Smooth muscle cell (in vitro differentiated cells): Measurements from ENCODE around the gene GTPBP6. TPM values are rescaled to one million over a fixed set of nuclear protein-coding genes. Genes with fewer than 3 reads are reported as not detected.

Experiments
- DNase-seq: peaks from one replicate; lab custom pipeline; 2025; ENCODE audit not compliant: unreplicated experiment; lab: John Stamatoyannopoulos, UW
- H2AFZ ChIP-seq: fragments of 200-600 bp; sonication (generic); 2 replicates; pipeline ENCODE4 v1.6.0; 2016; ENCODE audit warnings: antibody characterized with exemption, low read depth, mild to moderate bottlenecking
- H3F3A ChIP-seq: fragments of 200-600 bp; sonication (generic); 2 replicates; pipeline ENCODE4 v1.6.0; 2017; ENCODE audit warnings: antibody characterized with exemption, low read depth
- H3K27ac ChIP-seq: fragments of 200-600 bp; sonication (generic); 2 replicates; pipeline ENCODE4 v1.5.1; 2016; ENCODE audit warnings: low read depth, mild to moderate bottlenecking
- H3K27me3 ChIP-seq: fragments of 200-600 bp; sonication (generic); 2 replicates; pipeline ENCODE4 v1.6.1; 2016; ENCODE audit warnings: low read depth, mild to moderate bottlenecking
- H3K36me3 ChIP-seq: fragments of 200-600 bp; sonication (generic); 2 replicates; pipeline ENCODE4 v1.5.1; 2016; ENCODE audit warnings: low read depth
- H3K4me1 ChIP-seq: fragments of 200-600 bp; sonication (generic); 2 replicates; pipeline ENCODE4 v1.5.1; 2016; ENCODE audit warnings: low read depth
- H3K4me2 ChIP-seq: fragments of 200-600 bp; sonication (generic); 2 replicates; pipeline ENCODE4 v1.6.0; 2016; ENCODE audit warnings: mild to moderate bottlenecking
- H3K4me3 ChIP-seq: fragments of 200-600 bp; sonication (generic); 2 replicates; pipeline ENCODE4 v1.5.1; 2016; ENCODE audit warnings: mild to moderate bottlenecking
- H3K79me2 ChIP-seq: fragments of 200-600 bp; sonication (generic); 2 replicates; pipeline ENCODE4 v1.6.0; 2016; ENCODE audit warnings: low read depth, mild to moderate bottlenecking
- H3K9ac ChIP-seq: fragments of 200-600 bp; sonication (generic); 2 replicates; pipeline ENCODE4 v1.6.0; 2016; ENCODE audit warnings: low read depth
- H3K9me3 ChIP-seq: fragments of 200-600 bp; sonication (generic); replicated peaks from 2 replicates; pipeline ENCODE4 v1.5.1; 2016; ENCODE audit warnings: low read depth
- H4K20me1 ChIP-seq: fragments of 200-600 bp; sonication (generic); 2 replicates; pipeline ENCODE4 v1.6.0; 2016; ENCODE audit warnings: low read depth
- CTCF ChIP-seq: fragments of 200-600 bp; sonication (generic); IDR thresholded peaks from 2 replicates; pipeline ENCODE4 v1.5.1; 2017; ENCODE audit warnings: borderline replicate concordance, mild to moderate bottlenecking, antibody characterized with exemption; ENCODE audit not compliant: insufficient read depth, poor library complexity, severe bottlenecking
- WGBS: methylation state at CpG from one replicate; pipeline ENCODE4 v1.1.7; 2016; ENCODE audit warnings: low lambda C conversion rate; 5-methylcytosine and 5-hydroxymethylcytosine counted together
- polyA plus RNA-seq: library from polyadenylated mRNA; unstranded; fragments of >200 nt; fragmentation: Nextera tagmentation; extraction: Ambion mirVana; gene quantifications from 2 replicates; pipeline ENCODE4 v1.2.1, GENCODE V29; 2016
- total RNA-seq: library from RNA; depleted of rRNA; stranded (reverse); fragments of >200 nt; gene quantifications from 2 replicates; pipeline ENCODE4 v1.2.3, GENCODE V29; 2014

GTPBP6 gene
- total and polyA plus RNA-seq, 2 experiments from 2014 or later, result 25.3 to 59.5 TPM

GRCh38 chrX:317424-318067, 1.1 kb downstream of the GTPBP6 start:
- no peaks in the 10 kb centered on the region for H3K36me3 ChIP-seq
- H3K79me2 ChIP-seq, result peaks cover 15% of the 10 kb centered on the region
- H3K9ac ChIP-seq, result no peak overlapping the region
- peaks cover 3% of the 10 kb centered on the region for H3F3A ChIP-seq
- H3K4me3 ChIP-seq, result peak overlapping the region; percentile 85
- 80% methylated on average over 7 of the region's 28 CpGs for WGBS
- no peak overlapping the region for H2AFZ ChIP-seq
- TF ChIP-seq CTCF, result no peak
- no peak for DNase-seq
- no peak overlapping the region for H3K27ac ChIP-seq
- H3K4me2 ChIP-seq, result peak overlapping the region; percentile 73
- H3K9me3 ChIP-seq, result no peaks in the 10 kb centered on the region
- no peaks in the 10 kb centered on the region for H3K27me3 ChIP-seq
- H3K4me1 ChIP-seq, result peaks cover 5% of the 10 kb centered on the region
- peaks cover 10% of the 10 kb centered on the region for H4K20me1 ChIP-seq

- Histone ChIP-seq H3K4me3 (no peak overlapping the region), H3K4me2 (no peak overlapping the region), H3K36me3 (no peaks in the 10 kb centered on the region)
These were observed 2.0 kb downstream of the GTPBP6 start for GRCh38 chrX:316351-317325.

GRCh38 chrX:314781-315595, 3.6 kb downstream of the GTPBP6 start:
- Histone ChIP-seq H3K27me3 (no peaks in the 10 kb centered on the region), H3K4me1 (no peaks in the 10 kb centered on the region), H3K4me3 (no peak overlapping the region), H3K79me2 (peaks cover 14% of the 10 kb centered on the region), H3K36me3 (no peaks in the 10 kb centered on the region), H4K20me1 (no peaks in the 10 kb centered on the region), H3K27ac (no peak overlapping the region), H3K9me3 (no peaks in the 10 kb centered on the region), H2AFZ (no peak overlapping the region), H3F3A (no peaks in the 10 kb centered on the region), H3K4me2 (no peak overlapping the region), H3K9ac (no peak overlapping the region)
- no peak for DNase-seq
- WGBS, result 93% methylated on average over 51 of the region's 51 CpGs
- TF ChIP-seq CTCF, result no peak

More at GRCh38 chrX:316351-317325, 2.0 kb downstream of the GTPBP6 start:
- Histone ChIP-seq H3F3A (peaks cover 3% of the 10 kb centered on the region), H3K27me3 (no peaks in the 10 kb centered on the region), H3K9me3 (no peaks in the 10 kb centered on the region), H3K27ac (no peak overlapping the region), H2AFZ (no peak overlapping the region), H3K4me1 (peaks cover 5% of the 10 kb centered on the region), H3K9ac (no peak overlapping the region), H3K79me2 (peaks cover 15% of the 10 kb centered on the region), H4K20me1 (peaks cover 8% of the 10 kb centered on the region)
- WGBS, result 97% methylated on average over 48 of the region's 50 CpGs
- TF ChIP-seq CTCF, result no peak
- DNase-seq, result no peak
